LNCaP clone FGC (cell line): ENCODE results near the gene ANGPTL4.

Source experiments
- DNase-seq: peaks from one replicate; pipeline ENCODE4 v3.0.0-alpha.2; 2011; ENCODE audit warnings: low read depth
- H3K4me3 ChIP-seq: 2 replicates; pipeline ENCODE4 v1.5.1; 2011; ENCODE audit warnings: mild to moderate bottlenecking, low read depth, low read length, control low read depth
- CTCF ChIP-seq: IDR thresholded peaks from 2 replicates; pipeline ENCODE4 v1.5.1; 2012; ENCODE audit warnings: mild to moderate bottlenecking; ENCODE audit not compliant: control insufficient read depth, insufficient read depth; ENCODE audit errors: extremely low read depth

Gene ANGPTL4

GRCh38 chr19:8321067-8321985 is 42.6 kb upstream of the ANGPTL4 start, which contains the start of the genes NDUFA7 and RPS28:
TSS of gene NDUFA7 (minus strand) at chr19:8321375. CDS start at chr19:8321358, 17 bp downstream.
TSS of gene RPS28 (plus strand) at chr19:8321496. CDS start at chr19:8321531, 35 bp downstream.
- peak within 1 kb of the TSS; percentile 94 for H3K4me3 ChIP-seq
- TF ChIP-seq CTCF = 0 out of 2 replicates have a peak, but pooled peaks have one; percentile 18
- DNase-seq = peak; percentile 84

- no peak for TF ChIP-seq CTCF
- DNase-seq = no peak
- H3K4me3 ChIP-seq = peak overlapping the region; percentile 94
Observed at GRCh38 chr19:8321986-8322637, 41.8 kb upstream of the ANGPTL4 start.

- DNase-seq = no peak
- no peak for TF ChIP-seq CTCF
Observed at GRCh38 chr19:8322638-8322997, 41.3 kb upstream of the ANGPTL4 start.

GRCh38 chr19:8323781-8324185 is 40.2 kb upstream of the ANGPTL4 start:
- TF ChIP-seq CTCF = no peak
- no peak for DNase-seq
- H3K4me3 ChIP-seq = no peak overlapping the region

More at GRCh38 chr19:8322638-8322997, 41.3 kb upstream of the ANGPTL4 start:
- peak overlapping the region; percentile 94 for H3K4me3 ChIP-seq

- no peak for DNase-seq
- H3K4me3 ChIP-seq = no peak overlapping the region
- 0 out of 2 replicates have a peak, but pooled peaks have one; percentile 5 for TF ChIP-seq CTCF
Observed at GRCh38 chr19:8324186-8325050, 39.5 kb upstream of the ANGPTL4 start.

GRCh38 chr19:8325454-8325853 is 38.5 kb upstream of the ANGPTL4 start:
- no peak overlapping the region for H3K4me3 ChIP-seq
- TF ChIP-seq CTCF = no peak
- DNase-seq = no peak
